SK-N-SH (cell line): Measurements from ENCODE around the gene TWF1. TPM values are rescaled to one million over a fixed set of nuclear protein-coding genes. Genes with fewer than 3 reads are reported as not detected.

Experiments
- CTCF ChIA-PET: fragments of 300-600, 350-600 bp; formaldehyde crosslinking; extraction: SDS; loops from one replicate; lab custom pipeline; 2021; lab: Yijun Ruan, JAX
- POLR2A ChIA-PET: fragments of 350-600 bp; sonication (Branson Sonifier 250); formaldehyde crosslinking; extraction: SDS; loops from one replicate; lab custom pipeline; 2020; ENCODE audit warnings: antibody characterized with exemption, inconsistent platforms; lab: Yijun Ruan, JAX
- DNase-seq: peaks from one replicate; pipeline ENCODE4 v3.0.0; 2012
- H2AFZ ChIP-seq: fragments of 200-600 bp; sonication (generic); 2 replicates; pipeline ENCODE4 v1.8.1; 2016; ENCODE audit warnings: antibody characterized with exemption, mild to moderate bottlenecking, low read depth
- H3F3A ChIP-seq: fragments of 200-600 bp; sonication (generic); replicated peaks from 2 replicates; pipeline ENCODE3; 2016; ENCODE audit warnings: antibody characterized with exemption, mild to moderate bottlenecking; ENCODE audit not compliant: insufficient read depth
- H3K27ac ChIP-seq, 2 experiments: fragments of 200-500 bp in 1 of 2; fragments of 200-600 bp in 1 of 2; sonication (Bioruptor generic) in 1 of 2; sonication (generic), shearing (Covaris generic) in 1 of 2; 2 replicates each; pipeline versions ENCODE4 v1.5.1 to v1.6.1; 2014 to 2016; ENCODE audit warnings: low read depth in 2 of 2, inconsistent platforms in 1 of 2, low read length in 1 of 2, mild to moderate bottlenecking in 1 of 2, mixed read lengths in 1 of 2
- H3K27me3 ChIP-seq: fragments of 200-600 bp; sonication (generic), shearing (Covaris generic); 2 replicates; pipeline ENCODE4 v1.6.1; 2016; ENCODE audit warnings: mixed run types; ENCODE audit not compliant: insufficient read depth
- H3K36me3 ChIP-seq, 2 experiments: fragments of 200-500 bp in 1 of 2; fragments of 200-600 bp in 1 of 2; sonication (Bioruptor generic) in 1 of 2; sonication (generic) in 1 of 2; replicated peaks in 1 of 2; 2 replicates each; pipeline versions ENCODE3 to v1.5.1; 2014 to 2016; ENCODE audit warnings: low read length in 1 of 2, mild to moderate bottlenecking in 1 of 2; ENCODE audit not compliant: insufficient read depth in 2 of 2, control insufficient read depth in 1 of 2
- H3K4me1 ChIP-seq, 2 experiments: fragments of 200-500 bp in 1 of 2; fragments of 200-600 bp in 1 of 2; sonication (Bioruptor generic) in 1 of 2; sonication (generic), shearing (Covaris generic) in 1 of 2; 2 replicates each; pipeline versions ENCODE4 v1.5.1 to v1.6.1; 2014 to 2016; ENCODE audit warnings: low read depth in 1 of 2, low read length in 1 of 2, mixed run types in 1 of 2; ENCODE audit not compliant: insufficient read depth in 2 of 2, control insufficient read depth in 1 of 2
- H3K4me2 ChIP-seq: fragments of 200-600 bp; sonication (generic), shearing (Covaris generic); 2 replicates; pipeline ENCODE4 v1.6.1; 2017; ENCODE audit warnings: mixed run types
- H3K4me3 ChIP-seq, 2 experiments: fragments of 200-500 bp in 1 of 2; fragments of 200-600 bp in 1 of 2; sonication (Bioruptor generic) in 1 of 2; sonication (generic), shearing (Covaris generic) in 1 of 2; 2 replicates each; pipeline versions ENCODE4 v1.5.1 to v1.8.1; 2014 to 2016; ENCODE audit warnings: low read depth in 2 of 2, inconsistent platforms in 1 of 2, low read length in 1 of 2, mild to moderate bottlenecking in 1 of 2, mixed read lengths in 1 of 2, moderate library complexity in 1 of 2
- H3K79me2 ChIP-seq: fragments of 200-600 bp; sonication (generic); 2 replicates; pipeline ENCODE4 v1.8.1; 2017; ENCODE audit warnings: mild to moderate bottlenecking; ENCODE audit not compliant: insufficient read depth
- H3K9ac ChIP-seq: fragments of 200-600 bp; sonication (generic); 2 replicates; pipeline ENCODE4 v1.6.1; 2017; ENCODE audit warnings: mixed run types
- H3K9me2 ChIP-seq: fragments of 200-600 bp; sonication (generic); 2 replicates; pipeline ENCODE4 v1.6.1; 2017; ENCODE audit warnings: mixed run types
- H3K9me3 ChIP-seq: fragments of 200-600 bp; sonication (generic); 2 replicates; pipeline ENCODE4 v1.6.1; 2017; ENCODE audit warnings: mixed run types, mild to moderate bottlenecking, moderate library complexity
- H4K20me1 ChIP-seq: fragments of 200-600 bp; sonication (generic); 2 replicates; pipeline ENCODE4 v1.6.1; 2017; ENCODE audit warnings: mild to moderate bottlenecking, mixed run types; ENCODE audit not compliant: insufficient read depth
- CTCF ChIP-seq: fragments of 200-600 bp; sonication (generic); IDR thresholded peaks from 2 replicates; pipeline ENCODE4 v1.6.1; 2017; ENCODE audit warnings: antibody characterized with exemption, mild to moderate bottlenecking, moderate library complexity
- FOSL2 ChIP-seq: IDR thresholded peaks from 2 replicates; pipeline ENCODE4 v1.4.0; 2012; ENCODE audit warnings: low read depth, mild to moderate bottlenecking, moderate library complexity, borderline replicate concordance
- FOXM1 ChIP-seq: IDR thresholded peaks from 2 replicates; pipeline ENCODE4 v1.4.0; 2012; ENCODE audit warnings: low read depth, mild to moderate bottlenecking
- GABPA ChIP-seq: IDR thresholded peaks from 2 replicates; pipeline ENCODE4 v1.4.0; 2012; ENCODE audit warnings: low read depth, mild to moderate bottlenecking
- IRF3 ChIP-seq: fragments of 150-350 bp; IDR thresholded peaks from 2 replicates; pipeline ENCODE4 v1.6.1; 2016; ENCODE audit warnings: mild to moderate bottlenecking, low read depth, low read length
- MAX ChIP-seq: IDR thresholded peaks from 2 replicates; pipeline ENCODE4 v1.4.0; 2012; ENCODE audit warnings: low read depth
- MEF2A ChIP-seq: IDR thresholded peaks from 2 replicates; pipeline ENCODE4 v1.4.0; 2012; ENCODE audit warnings: low read depth, borderline replicate concordance
- MXI1 ChIP-seq: IDR thresholded peaks from 2 replicates; pipeline ENCODE4 v1.6.1; 2012; ENCODE audit warnings: mild to moderate bottlenecking, low read depth, low read length, improper control_type of control experiment
- NFIC ChIP-seq: IDR thresholded peaks from 2 replicates; pipeline ENCODE4 v1.4.0; 2012; ENCODE audit warnings: borderline replicate concordance
- PBX3 ChIP-seq: IDR thresholded peaks from 2 replicates; pipeline ENCODE4; 2012
- POLR2AphosphoS5 ChIP-seq: IDR thresholded peaks from 2 replicates; pipeline ENCODE4 v1.6.1; 2012; ENCODE audit warnings: low read depth, low read length
- RAD21 ChIP-seq: IDR thresholded peaks from 2 replicates; pipeline ENCODE4 v1.6.1; 2012; ENCODE audit warnings: mild to moderate bottlenecking, low read length
- RCOR1 ChIP-seq: fragments of 150-350 bp; IDR thresholded peaks from 2 replicates; pipeline ENCODE4 v1.6.1; 2017; ENCODE audit warnings: antibody characterized with exemption, low read length
- REST ChIP-seq: IDR thresholded peaks from 2 replicates; pipeline ENCODE4 v1.6.1; 2012; ENCODE audit warnings: mild to moderate bottlenecking, low read depth, low read length, moderate library complexity
- RFX5 ChIP-seq: IDR thresholded peaks from 2 replicates; pipeline ENCODE4 v1.6.1; 2012; ENCODE audit warnings: mild to moderate bottlenecking, improper control_type of control experiment, low read length
- SMC3 ChIP-seq: IDR thresholded peaks from 2 replicates; pipeline ENCODE4 v1.6.1; 2012; ENCODE audit warnings: low read depth, low read length, improper control_type of control experiment
- TEAD4 ChIP-seq: IDR thresholded peaks from 2 replicates; pipeline ENCODE4 v1.4.0; 2012; ENCODE audit warnings: mild to moderate bottlenecking, borderline replicate concordance; ENCODE audit not compliant: insufficient read depth
- USF2 ChIP-seq: fragments of 150-350 bp; IDR thresholded peaks from 2 replicates; pipeline ENCODE4 v1.6.1; 2017; ENCODE audit warnings: antibody characterized with exemption, low read length, low read depth, borderline replicate concordance
- YY1 ChIP-seq: IDR thresholded peaks from 2 replicates; pipeline ENCODE4 v1.4.0; 2012; ENCODE audit warnings: low read depth, mild to moderate bottlenecking
- WGBS: methylation state at CpG from one replicate; pipeline ENCODE4 v1.1.6; 2017; ENCODE audit warnings: low lambda C conversion rate; 5-methylcytosine and 5-hydroxymethylcytosine counted together
- polyA plus RNA-seq, 3 experiments: library from polyadenylated mRNA; depleted of rRNA; stranded (reverse); fragments of >200 nt; gene quantifications; 2 replicates each; pipeline ENCODE4 v1.2.3, GENCODE V29; 2012

TWF1 gene
- polyA plus RNA-seq, 1 of the 3 experiments (the other 2 are of a cell fraction) = 36.9 TPM

- Histone ChIP-seq H3K9me2 (no peaks in the 10 kb centered on the region), H3K4me2 (no peak overlapping the region), H2AFZ (no peak overlapping the region), H3K36me3 (no peaks in the 10 kb centered on the region), H3K27me3 (no peaks in the 10 kb centered on the region), H3K27ac (no peak overlapping the region), H4K20me1 (no peaks in the 10 kb centered on the region), H3K9me3 (no peaks in the 10 kb centered on the region), H3K79me2 (no peaks in the 10 kb centered on the region), H3K4me1 (no peaks in the 10 kb centered on the region), H3K9ac (no peak overlapping the region), H3F3A (no peaks in the 10 kb centered on the region), H3K4me3 (no peak overlapping the region)
- TF ChIP-seq MXI1 (no peak), FOSL2 (no peak), RCOR1 (no peak), MEF2A (no peak), RFX5 (no peak), NFIC (no peak), MAX (no peak)
- no peak for DNase-seq
- ChIA-PET POLR2A (interaction anchor here (1.6 kb wide), 1 partner anchor 21 kb away, joined by 4 read pairs; the partner anchor contains the start of gene TWF1), CTCF (interaction anchor here (2.7 kb wide), 1 partner anchor 10 kb away, joined by 8 read pairs; no protein-coding TSS in a partner anchor)
- WGBS = 30% methylated on average over 1 of the region's 1 CpG
Observed at GRCh38 chr12:43827093-43827492, 21.0 kb upstream of the TWF1 start.

GRCh38 chr12:43826681-43827080, 20.6 kb upstream of the TWF1 start:
- Histone ChIP-seq H3K79me2 (no peaks in the 10 kb centered on the region), H3K36me3 (no peaks in the 10 kb centered on the region), H3K4me2 (no peak overlapping the region), H3K9me2 (no peaks in the 10 kb centered on the region), H3K27me3 (no peaks in the 10 kb centered on the region), H3K4me1 (no peaks in the 10 kb centered on the region), H3K9me3 (no peaks in the 10 kb centered on the region), H3K9ac (no peak overlapping the region), H3F3A (no peaks in the 10 kb centered on the region), H3K4me3 (no peak overlapping the region), H2AFZ (no peak overlapping the region), H3K27ac (no peak overlapping the region), H4K20me1 (no peaks in the 10 kb centered on the region)
- no peak for DNase-seq
- WGBS = 59% methylated on average over 3 of the region's 3 CpGs
- ChIA-PET POLR2A (no interaction called here), CTCF (no interaction called here)
- no peak for TF ChIP-seq PBX3
- no peak for TF ChIP-seq IRF3
- TF ChIP-seq GABPA = no peak
- TF ChIP-seq SMC3 = no peak
- TF ChIP-seq REST = no peak
- TF ChIP-seq CTCF = no peak
- TF ChIP-seq TEAD4 = no peak
- no peak for TF ChIP-seq FOSL2
- TF ChIP-seq POLR2AphosphoS5 = no peak
- TF ChIP-seq NFIC = no peak
- TF ChIP-seq RAD21 = no peak
- no peak for TF ChIP-seq FOXM1
- no peak for TF ChIP-seq YY1
- no peak for TF ChIP-seq MEF2A
- no peak for TF ChIP-seq RFX5
- TF ChIP-seq USF2 = no peak
